Stomach (tissue), 4 donors: ENCODE data around the gene SARDH.

Source experiments
- CTCF ChIP-seq, 7 experiments: fragments of 450-650 bp in 4 of 7; fragments of 200-600 bp in 3 of 7; sonication (generic) in 3 of 7; IDR thresholded peaks; one replicate each; pipeline ENCODE4 v1.5.1; 2016 to 2019; ENCODE audit warnings: antibody characterized with exemption in 7 of 7, control low read depth in 2 of 7, mild to moderate bottlenecking in 1 of 7
- EP300 ChIP-seq: sonication (generic); formaldehyde crosslinking; IDR thresholded peaks from one replicate; pipeline ENCODE4 v1.6.1; 2017; ENCODE audit warnings: antibody characterized with exemption
- POLR2A ChIP-seq, 4 donors: fragments of 450-650 bp; IDR thresholded peaks; one replicate each; pipeline ENCODE4 v1.6.1; 2016; ENCODE audit warnings: antibody characterized with exemption in 4 of 4, control low read depth in 2 of 4, mild to moderate bottlenecking in 1 of 4, moderate library complexity in 1 of 4

- TF ChIP-seq CTCF (IDR thresholded peaks at IDR 0.05) (no peak), POLR2A (IDR thresholded peaks at IDR 0.05) (no peak), EP300 (no peak)
Observed at GRCh38 chr9:133693703-133694529, 44.2 kb downstream of the SARDH start.
